ENCODE results near the gene KLKB1. TPM values are rescaled to one million over a fixed set of nuclear protein-coding genes. Genes with fewer than 3 reads are reported as not detected.

Gene KLKB1
- total RNA-seq, 2 experiments from 2014 or later, result not detected

DNA sequence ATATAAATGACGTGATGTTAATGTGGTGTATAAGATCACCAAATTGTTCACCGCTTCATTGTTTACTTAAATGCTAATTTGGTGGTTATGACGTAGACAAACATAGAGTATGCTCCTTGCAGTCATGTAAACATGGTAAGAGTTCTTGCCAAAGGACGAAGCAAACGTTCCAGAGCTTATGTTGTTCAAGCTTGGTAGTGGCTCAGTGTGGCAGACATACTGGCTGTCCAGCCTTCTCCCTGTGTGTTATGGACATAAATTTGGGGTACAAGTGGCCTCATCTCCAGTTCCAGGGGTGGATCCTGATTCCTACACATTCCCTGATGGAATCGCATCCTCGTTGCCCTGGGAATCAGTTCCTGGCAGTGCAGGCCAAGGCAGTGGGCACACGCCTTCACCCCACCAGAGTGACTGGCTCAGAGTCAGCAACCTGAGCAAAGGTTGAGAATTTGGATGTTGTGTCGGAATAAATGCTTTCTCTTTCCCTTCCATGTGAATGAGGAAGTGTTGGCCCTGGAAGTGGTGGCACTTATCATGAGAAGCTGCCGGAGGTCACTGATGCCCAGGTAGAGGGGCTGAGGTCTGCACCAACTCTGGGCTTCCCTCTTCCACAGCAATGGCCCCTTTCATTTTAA is 64.1 kb downstream of the KLKB1 start:
- Histone ChIP-seq H3K9me2 (ENCODE audit: insufficient read depth, low read length) (no peaks in the 10 kb centered on the region), H3K4me1 (ENCODE audit: insufficient read depth, low read length, poor library complexity, severe bottlenecking) (no peaks in the 10 kb centered on the region), H3K4me2 (ENCODE audit: low read length) (no peak overlapping the region), H3K4me3 (ENCODE audit: low read depth, low read length, poor library complexity, severe bottlenecking) (no peak overlapping the region), H3K27ac (ENCODE audit: low read depth, low read length, poor library complexity, severe bottlenecking) (no peak overlapping the region), H3K9me3 (ENCODE audit: low read length) (no peaks in the 10 kb centered on the region), H4K20me1 (ENCODE audit: insufficient read depth, low read length) (no peaks in the 10 kb centered on the region), H2AFZ (ENCODE audit: low read length) (no peak overlapping the region), H3K36me3 (ENCODE audit: insufficient read depth, low read length) (no peaks in the 10 kb centered on the region), H3K79me2 (ENCODE audit: insufficient read depth, low read depth, low read length) (no peaks in the 10 kb centered on the region)
- ChIA-PET CTCF (ENCODE audit: unreplicated experiment) (no interaction called here), POLR2A (interaction anchor here (0.6 kb wide), 2 partner anchors 200 to 1334 kb away, joined by 4 to 5 read pairs; no protein-coding TSS in a partner anchor)
- TF ChIP-seq EZH2phosphoT487 (IDR thresholded peaks at IDR 0.05; ENCODE audit: borderline replicate concordance, low read depth, low read length), result no peak
- TF ChIP-seq, protein P1, sequence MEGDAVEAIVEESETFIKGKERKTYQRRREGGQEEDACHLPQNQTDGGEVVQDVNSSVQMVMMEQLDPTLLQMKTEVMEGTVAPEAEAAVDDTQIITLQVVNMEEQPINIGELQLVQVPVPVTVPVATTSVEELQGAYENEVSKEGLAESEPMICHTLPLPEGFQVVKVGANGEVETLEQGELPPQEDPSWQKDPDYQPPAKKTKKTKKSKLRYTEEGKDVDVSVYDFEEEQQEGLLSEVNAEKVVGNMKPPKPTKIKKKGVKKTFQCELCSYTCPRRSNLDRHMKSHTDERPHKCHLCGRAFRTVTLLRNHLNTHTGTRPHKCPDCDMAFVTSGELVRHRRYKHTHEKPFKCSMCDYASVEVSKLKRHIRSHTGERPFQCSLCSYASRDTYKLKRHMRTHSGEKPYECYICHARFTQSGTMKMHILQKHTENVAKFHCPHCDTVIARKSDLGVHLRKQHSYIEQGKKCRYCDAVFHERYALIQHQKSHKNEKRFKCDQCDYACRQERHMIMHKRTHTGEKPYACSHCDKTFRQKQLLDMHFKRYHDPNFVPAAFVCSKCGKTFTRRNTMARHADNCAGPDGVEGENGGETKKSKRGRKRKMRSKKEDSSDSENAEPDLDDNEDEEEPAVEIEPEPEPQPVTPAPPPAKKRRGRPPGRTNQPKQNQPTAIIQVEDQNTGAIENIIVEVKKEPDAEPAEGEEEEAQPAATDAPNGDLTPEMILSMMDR (conservative IDR thresholded peaks at IDR 0.05; ENCODE audit: low read length), result no peak
- intact Hi-C loops (cut with micrococcal nuclease; ENCODE audit: unreplicated experiment), result no loop called here
- DNase-seq (ENCODE audit: low spot score), result no peak
- no TSS peak for BruUV-seq (replicated peaks)

DNA sequence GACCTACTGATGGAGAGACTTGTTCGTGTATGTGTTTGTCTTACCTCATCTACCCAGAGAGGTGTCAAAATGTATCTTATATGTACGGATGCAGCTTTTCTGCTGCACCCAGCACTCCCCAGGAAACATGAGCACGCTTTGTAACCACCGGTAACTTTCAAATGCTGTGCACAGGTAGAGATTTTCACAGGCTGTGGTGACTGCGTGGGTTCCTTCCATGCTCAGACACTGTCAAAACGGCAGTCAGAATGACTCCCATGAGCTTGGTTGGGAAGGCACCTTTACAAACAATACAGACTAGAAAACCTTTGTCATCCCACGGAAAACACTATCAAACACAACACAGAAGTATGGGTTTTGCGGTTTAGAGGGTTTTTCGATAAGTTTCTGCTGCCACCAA is 66.9 kb downstream of the KLKB1 start:
- Histone ChIP-seq H3K36me3 (ENCODE audit: insufficient read depth, low read length) (no peaks in the 10 kb centered on the region), H3K4me2 (ENCODE audit: low read length) (no peak overlapping the region), H3K27ac (ENCODE audit: low read depth, low read length, poor library complexity, severe bottlenecking) (no peak overlapping the region), H3K9me3 (ENCODE audit: low read length) (no peaks in the 10 kb centered on the region), H3K4me3 (ENCODE audit: low read depth, low read length, poor library complexity, severe bottlenecking) (no peak overlapping the region), H3K9me2 (ENCODE audit: insufficient read depth, low read length) (no peaks in the 10 kb centered on the region), H3K4me1 (ENCODE audit: insufficient read depth, low read length, poor library complexity, severe bottlenecking) (no peaks in the 10 kb centered on the region), H3K79me2 (ENCODE audit: insufficient read depth, low read depth, low read length) (no peaks in the 10 kb centered on the region), H2AFZ (ENCODE audit: low read length) (no peak overlapping the region), H4K20me1 (ENCODE audit: insufficient read depth, low read length) (no peaks in the 10 kb centered on the region)
- DNase-seq (ENCODE audit: low spot score), result no peak
- BruUV-seq (replicated peaks), result no TSS peak
- ChIA-PET CTCF (ENCODE audit: unreplicated experiment) (no interaction called here), POLR2A (no interaction called here)
- TF ChIP-seq, protein P1 (conservative IDR thresholded peaks at IDR 0.05; ENCODE audit: low read length), result no peak
- no peak for TF ChIP-seq EZH2phosphoT487 (IDR thresholded peaks at IDR 0.05; ENCODE audit: borderline replicate concordance, low read depth, low read length)
- intact Hi-C loops (cut with micrococcal nuclease; ENCODE audit: unreplicated experiment), result no loop called here

DNA sequence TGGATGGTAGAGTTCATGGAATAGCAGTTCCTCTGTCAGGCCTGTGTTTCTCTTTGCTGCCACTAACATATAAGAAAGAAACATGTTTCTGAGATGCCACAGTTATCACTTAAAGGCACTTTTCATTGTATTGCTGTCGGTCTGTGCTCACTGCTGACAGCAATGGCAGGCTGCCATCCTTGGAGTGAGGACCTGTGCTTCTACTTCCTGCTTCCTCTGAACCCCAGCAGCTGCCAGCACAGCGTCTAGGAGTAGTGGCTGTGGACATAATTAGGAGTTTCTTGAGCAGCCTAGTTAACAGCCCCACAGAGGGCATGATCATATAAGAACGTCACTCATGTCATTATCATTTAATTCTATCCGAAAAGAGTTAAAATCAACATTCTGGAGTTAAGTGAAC is 69.2 kb downstream of the KLKB1 start:
- Histone ChIP-seq H3K4me3 (ENCODE audit: low read depth, low read length, poor library complexity, severe bottlenecking) (no peak overlapping the region), H3K9me3 (ENCODE audit: low read length) (no peaks in the 10 kb centered on the region), H3K27ac (ENCODE audit: low read depth, low read length, poor library complexity, severe bottlenecking) (no peak overlapping the region), H3K79me2 (ENCODE audit: insufficient read depth, low read depth, low read length) (no peaks in the 10 kb centered on the region), H2AFZ (ENCODE audit: low read length) (no peak overlapping the region), H3K9me2 (ENCODE audit: insufficient read depth, low read length) (no peaks in the 10 kb centered on the region), H3K4me1 (ENCODE audit: insufficient read depth, low read length, poor library complexity, severe bottlenecking) (no peaks in the 10 kb centered on the region), H4K20me1 (ENCODE audit: insufficient read depth, low read length) (no peaks in the 10 kb centered on the region), H3K36me3 (ENCODE audit: insufficient read depth, low read length) (no peaks in the 10 kb centered on the region), H3K4me2 (ENCODE audit: low read length) (no peak overlapping the region)
- POLR2A ChIA-PET, result no interaction called here
- DNase-seq (ENCODE audit: low spot score), result no peak
- intact Hi-C loops (cut with micrococcal nuclease; ENCODE audit: unreplicated experiment), result loop anchor here (2.0 kb wide), 1 partner anchor 290 kb away; no protein-coding TSS in a partner anchor
- TF ChIP-seq EZH2phosphoT487 (IDR thresholded peaks at IDR 0.05; ENCODE audit: borderline replicate concordance, low read depth, low read length), result no peak
- TF ChIP-seq, protein P1 (conservative IDR thresholded peaks at IDR 0.05; ENCODE audit: low read length), result no peak
- BruUV-seq (replicated peaks), result no TSS peak
- CTCF ChIA-PET (ENCODE audit: unreplicated experiment), result no interaction called here

All from OCI-LY7 (cell line).